ENCODE results near the gene SLC2A1. TPM values are rescaled to one million over a fixed set of nuclear protein-coding genes. Genes with fewer than 3 reads are reported as not detected.

The SLC2A1 gene
- total RNA-seq, 1 donor from 2014 or later = 506 TPM

DNA sequence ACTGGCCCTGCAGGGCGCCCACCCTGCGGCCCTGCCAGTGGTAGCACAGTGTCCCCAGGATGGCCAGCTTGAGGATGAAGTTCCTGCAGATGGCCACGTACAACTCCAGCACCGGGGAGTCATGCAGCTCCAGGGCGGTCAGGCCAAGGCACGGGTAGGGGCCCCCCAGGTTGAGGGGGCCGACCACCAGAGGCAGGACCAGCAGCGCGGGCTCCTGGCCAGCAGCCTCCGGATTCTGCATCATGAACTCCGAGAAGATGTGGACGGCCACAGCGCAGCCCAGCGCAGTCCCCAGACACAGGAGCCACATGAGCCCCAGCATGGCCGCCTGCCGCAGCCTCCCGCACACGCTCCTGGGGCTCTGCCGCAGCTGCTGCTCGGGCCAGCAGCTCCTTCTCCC, 71.3 kb downstream of the SLC2A1 start:
- Histone ChIP-seq H4K20me1 (ENCODE audit: insufficient read depth, low read length) (no peaks in the 10 kb centered on the region), H2AFZ (ENCODE audit: low read depth, low read length) (no peak overlapping the region), H3K36me3 (ENCODE audit: insufficient read depth, low read length) (no peaks in the 10 kb centered on the region), H3K4me1 (ENCODE audit: insufficient read depth, low read length) (no peaks in the 10 kb centered on the region), H3K27me3 (ENCODE audit: insufficient read depth, low read length) (peaks cover 6% of the 10 kb centered on the region), H3K4me3 (ENCODE audit: insufficient read depth, low read depth, low read length) (no peak overlapping the region), H3K27ac (ENCODE audit: low read depth, low read length) (no peak overlapping the region), H3K79me2 (ENCODE audit: insufficient read depth, low read length) (no peaks in the 10 kb centered on the region), H3K9ac (ENCODE audit: low read length) (no peak overlapping the region), H3K9me3 (ENCODE audit: insufficient read depth, low read depth, low read length) (no peaks in the 10 kb centered on the region), H3K4me2 (ENCODE audit: low read length) (no peak overlapping the region)
- no peaks in the 10 kb centered on the region for H3K9me3 Mint-ChIP-seq (ENCODE audit: unreplicated experiment)
- H3K36me3 Mint-ChIP-seq (ENCODE audit: low read depth, unreplicated experiment) = peaks cover 1% of the 10 kb centered on the region
- H3K27ac Mint-ChIP-seq (ENCODE audit: unreplicated experiment) = no peak overlapping the region
- H3K4me3 Mint-ChIP-seq (ENCODE audit: unreplicated experiment) = no peak overlapping the region
- TF ChIP-seq EZH2 (IDR thresholded peaks at IDR 0.05; ENCODE audit: insufficient read depth, low read length) = no peak
- TF ChIP-seq, protein P1, sequence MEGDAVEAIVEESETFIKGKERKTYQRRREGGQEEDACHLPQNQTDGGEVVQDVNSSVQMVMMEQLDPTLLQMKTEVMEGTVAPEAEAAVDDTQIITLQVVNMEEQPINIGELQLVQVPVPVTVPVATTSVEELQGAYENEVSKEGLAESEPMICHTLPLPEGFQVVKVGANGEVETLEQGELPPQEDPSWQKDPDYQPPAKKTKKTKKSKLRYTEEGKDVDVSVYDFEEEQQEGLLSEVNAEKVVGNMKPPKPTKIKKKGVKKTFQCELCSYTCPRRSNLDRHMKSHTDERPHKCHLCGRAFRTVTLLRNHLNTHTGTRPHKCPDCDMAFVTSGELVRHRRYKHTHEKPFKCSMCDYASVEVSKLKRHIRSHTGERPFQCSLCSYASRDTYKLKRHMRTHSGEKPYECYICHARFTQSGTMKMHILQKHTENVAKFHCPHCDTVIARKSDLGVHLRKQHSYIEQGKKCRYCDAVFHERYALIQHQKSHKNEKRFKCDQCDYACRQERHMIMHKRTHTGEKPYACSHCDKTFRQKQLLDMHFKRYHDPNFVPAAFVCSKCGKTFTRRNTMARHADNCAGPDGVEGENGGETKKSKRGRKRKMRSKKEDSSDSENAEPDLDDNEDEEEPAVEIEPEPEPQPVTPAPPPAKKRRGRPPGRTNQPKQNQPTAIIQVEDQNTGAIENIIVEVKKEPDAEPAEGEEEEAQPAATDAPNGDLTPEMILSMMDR (IDR thresholded peaks at IDR 0.05; ENCODE audit: insufficient read depth, low read depth, low read length) = no peak
- FAIRE-seq (no peak), DNase-seq (ENCODE audit: low read depth) (no peak)
- H3K4me1 Mint-ChIP-seq (ENCODE audit: low read depth, unreplicated experiment) = no peaks in the 10 kb centered on the region
- peaks cover 21% of the 10 kb centered on the region for H3K27me3 Mint-ChIP-seq (ENCODE audit: low read depth, unreplicated experiment)

DNA sequence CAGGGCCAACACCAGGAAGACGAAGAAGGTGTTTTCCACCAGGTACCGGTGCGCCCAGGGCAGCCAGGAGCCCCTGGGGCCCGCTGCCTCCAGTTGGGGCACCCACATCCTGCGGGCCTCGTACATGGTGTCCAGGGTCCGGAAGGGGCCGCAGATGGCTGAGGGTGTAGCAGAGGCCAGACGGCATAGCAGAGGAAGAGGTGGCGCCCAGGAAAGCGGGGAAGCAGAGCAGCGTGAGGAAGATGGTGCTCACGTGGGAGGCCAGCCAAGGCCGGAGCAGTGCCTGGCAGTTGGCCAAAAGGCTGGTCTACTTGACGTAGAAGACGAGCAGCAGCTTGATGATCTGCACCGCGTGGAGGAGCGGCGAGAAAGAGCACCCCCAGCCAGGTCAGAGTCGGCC, 71.9 kb downstream of the SLC2A1 start:
- DNase-seq (ENCODE audit: low read depth) (no peak), FAIRE-seq (no peak)
- Mint-ChIP-seq H3K4me3 (ENCODE audit: unreplicated experiment) (no peak overlapping the region), H3K27ac (ENCODE audit: unreplicated experiment) (no peak overlapping the region), H3K27me3 (ENCODE audit: low read depth, unreplicated experiment) (peaks cover 18% of the 10 kb centered on the region), H3K9me3 (ENCODE audit: unreplicated experiment) (no peaks in the 10 kb centered on the region), H3K36me3 (ENCODE audit: low read depth, unreplicated experiment) (peaks cover 1% of the 10 kb centered on the region), H3K4me1 (ENCODE audit: low read depth, unreplicated experiment) (no peaks in the 10 kb centered on the region)
- Histone ChIP-seq H4K20me1 (ENCODE audit: insufficient read depth, low read length) (no peaks in the 10 kb centered on the region), H3K9ac (ENCODE audit: low read length) (no peak overlapping the region), H3K36me3 (ENCODE audit: insufficient read depth, low read length) (no peaks in the 10 kb centered on the region), H3K4me2 (ENCODE audit: low read length) (no peak overlapping the region), H2AFZ (ENCODE audit: low read depth, low read length) (no peak overlapping the region), H3K79me2 (ENCODE audit: insufficient read depth, low read length) (no peaks in the 10 kb centered on the region), H3K4me1 (ENCODE audit: insufficient read depth, low read length) (no peaks in the 10 kb centered on the region), H3K4me3 (ENCODE audit: insufficient read depth, low read depth, low read length) (no peak overlapping the region), H3K27ac (ENCODE audit: low read depth, low read length) (no peak overlapping the region), H3K27me3 (ENCODE audit: insufficient read depth, low read length) (peaks cover 6% of the 10 kb centered on the region), H3K9me3 (ENCODE audit: insufficient read depth, low read depth, low read length) (no peaks in the 10 kb centered on the region)
- TF ChIP-seq EZH2 (IDR thresholded peaks at IDR 0.05; ENCODE audit: insufficient read depth, low read length) = no peak
- TF ChIP-seq, protein P1 (IDR thresholded peaks at IDR 0.05; ENCODE audit: insufficient read depth, low read depth, low read length) = no peak

DNA sequence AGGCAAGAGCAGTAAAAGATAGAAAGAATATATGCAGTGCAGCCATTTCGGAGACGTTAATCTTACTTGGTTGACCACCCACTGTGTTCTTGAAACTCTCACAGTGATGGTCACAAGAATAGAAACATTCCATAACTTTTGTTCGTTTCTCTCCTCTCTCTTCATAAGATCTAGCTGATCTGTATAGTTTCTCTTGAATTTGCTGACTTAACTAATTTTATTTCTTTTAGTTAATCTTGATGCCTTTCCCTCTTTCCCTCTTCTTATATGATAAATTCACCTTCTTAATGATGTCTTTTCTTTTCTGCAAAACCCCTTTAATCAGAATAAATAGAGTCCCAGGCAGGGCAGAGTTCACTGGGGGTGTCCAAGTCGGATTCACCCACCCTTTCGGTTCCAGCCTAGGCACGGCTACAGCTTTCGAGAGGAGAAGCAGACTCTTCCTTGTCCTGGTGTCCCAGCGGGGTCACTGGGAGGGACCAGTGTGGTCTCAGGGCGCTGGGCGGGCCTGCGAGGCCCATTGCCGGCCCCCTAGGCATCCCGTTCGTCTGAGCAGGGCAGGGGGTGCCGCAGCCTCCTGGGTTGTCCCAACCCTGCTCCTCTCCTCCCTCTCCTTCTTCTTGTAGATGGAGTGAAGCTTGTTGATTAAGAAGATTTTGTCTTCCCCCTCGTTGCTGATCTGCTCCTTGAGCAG, 72.5 kb downstream of the SLC2A1 start:
- Histone ChIP-seq H3K9me3 (ENCODE audit: insufficient read depth, low read depth, low read length) (no peaks in the 10 kb centered on the region), H2AFZ (ENCODE audit: low read depth, low read length) (no peak overlapping the region), H3K36me3 (ENCODE audit: insufficient read depth, low read length) (no peaks in the 10 kb centered on the region), H3K9ac (ENCODE audit: low read length) (no peak overlapping the region), H3K27me3 (ENCODE audit: insufficient read depth, low read length) (peaks cover 2% of the 10 kb centered on the region), H3K4me1 (ENCODE audit: insufficient read depth, low read length) (no peaks in the 10 kb centered on the region), H3K27ac (ENCODE audit: low read depth, low read length) (no peak overlapping the region), H4K20me1 (ENCODE audit: insufficient read depth, low read length) (no peaks in the 10 kb centered on the region), H3K79me2 (ENCODE audit: insufficient read depth, low read length) (no peaks in the 10 kb centered on the region), H3K4me3 (ENCODE audit: insufficient read depth, low read depth, low read length) (no peak overlapping the region), H3K4me2 (ENCODE audit: low read length) (no peak overlapping the region)
- Mint-ChIP-seq H3K4me3 (ENCODE audit: unreplicated experiment) (no peak overlapping the region), H3K36me3 (ENCODE audit: low read depth, unreplicated experiment) (peaks cover 1% of the 10 kb centered on the region), H3K27ac (ENCODE audit: unreplicated experiment) (no peak overlapping the region), H3K4me1 (ENCODE audit: low read depth, unreplicated experiment) (no peaks in the 10 kb centered on the region), H3K27me3 (ENCODE audit: low read depth, unreplicated experiment) (peaks cover 12% of the 10 kb centered on the region), H3K9me3 (ENCODE audit: unreplicated experiment) (no peaks in the 10 kb centered on the region)
- TF ChIP-seq, protein P1 (IDR thresholded peaks at IDR 0.05; ENCODE audit: insufficient read depth, low read depth, low read length) = no peak
- TF ChIP-seq EZH2 (IDR thresholded peaks at IDR 0.05; ENCODE audit: insufficient read depth, low read length) = no peak
- FAIRE-seq (no peak), DNase-seq (ENCODE audit: low read depth) (no peak)
